Activated CD4-positive, alpha-beta memory T cell treated with anti-CD3 and anti-CD28 coated beads for 36 hours (primary cell): ENCODE results near the gene FKBP3. TPM values are rescaled to one million over a fixed set of nuclear protein-coding genes. Genes with fewer than 3 reads are reported as not detected.

Experiments used
- CTCF ChIA-PET: fragments of 350-600 bp; sonication (Branson Sonifier 250); formaldehyde crosslinking; loops from one replicate; lab custom pipeline; 2021; ENCODE audit warnings: antibody characterized with exemption, inconsistent platforms; lab: Charles Lee
- POLR2A ChIA-PET: fragments of 350-600 bp; sonication (Branson Sonifier 250); formaldehyde crosslinking; loops from one replicate; lab custom pipeline; 2021; ENCODE audit warnings: antibody characterized with exemption; lab: Charles Lee
- DNase-seq: peaks from one replicate; pipeline ENCODE4 v3.0.0-alpha.2; 2020
- H3K27ac Mint-ChIP-seq: one replicate; pipeline ENCODE4 v1.8.0; 2021; ENCODE audit warnings: mixed read lengths
- H3K27me3 Mint-ChIP-seq: one replicate; pipeline ENCODE4 v1.8.0; 2021; ENCODE audit warnings: mixed read lengths
- H3K36me3 Mint-ChIP-seq: one replicate; pipeline ENCODE4 v1.8.0; 2021; ENCODE audit warnings: mixed read lengths
- H3K4me1 Mint-ChIP-seq: one replicate; pipeline ENCODE4 v1.8.0; 2021; ENCODE audit warnings: low read depth, mixed read lengths
- H3K4me3 Mint-ChIP-seq: one replicate; pipeline ENCODE4 v1.8.0; 2021; ENCODE audit warnings: mild to moderate bottlenecking, mixed read lengths
- H3K9me3 Mint-ChIP-seq: one replicate; pipeline ENCODE4 v1.8.0; 2021; ENCODE audit warnings: mixed read lengths
- intact Hi-C: fragments of 100-400 bp; cut with micrococcal nuclease; formaldehyde crosslinking; loops from one replicate; pipeline ENCODE4 v1.15.1; 2023
- total RNA-seq, 2 experiments: library from RNA; stranded (reverse); gene quantifications; one replicate each; pipeline ENCODE4 v1.2.3, GENCODE V29; 2021

Gene FKBP3
- total RNA-seq, 2 experiments from 2014 or later = 71.2 to 72.4 TPM

DNA sequence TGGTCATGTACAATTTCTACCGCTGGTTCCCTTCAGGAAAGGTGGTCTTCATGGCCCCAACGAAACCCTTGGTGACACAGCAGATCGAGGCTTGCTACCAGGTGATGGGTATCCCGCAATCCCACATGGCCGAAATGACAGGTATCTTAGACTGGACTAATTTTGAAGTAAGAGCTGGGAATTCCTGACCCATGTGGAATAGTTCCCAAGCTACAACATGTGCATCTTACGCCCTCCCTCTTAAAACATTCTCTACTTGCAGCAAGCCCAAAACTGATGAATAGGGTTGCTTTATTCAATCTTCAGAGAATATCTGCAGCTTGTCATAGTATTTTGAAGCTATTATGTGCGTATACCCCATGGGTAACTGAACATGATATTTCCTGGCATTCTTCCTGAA lies 2.1 kb upstream of the FKBP3 start:
- peak overlapping the region; percentile 99 for H3K4me3 Mint-ChIP-seq
- DNase-seq = no peak
- peaks cover 29% of the 10 kb centered on the region for H3K4me1 Mint-ChIP-seq

GRCh38 chr14:45135659-45136395 lies 1.5 kb upstream of the FKBP3 start, which contains the start of gene FANCM:
Gene FANCM (plus strand): TSS chr14:45135930. CDS start chr14:45136032, 102 bp downstream.
- peak within 1 kb of the TSS; percentile 98 for H3K27ac Mint-ChIP-seq
- no peaks in the 10 kb centered on the region for H3K9me3 Mint-ChIP-seq
- ChIA-PET CTCF (interaction anchor here (0.7 to 2.1 kb wide), 8 partner anchors 23 to 222 kb away, joined by 3 to 15 read pairs (median 4); partner anchors contain the start of gene MIS18BP1), POLR2A (interaction anchor here (0.5 to 3.3 kb wide), 8 partner anchors 51 to 239 kb away, joined by 3 to 26 read pairs (median 4); partner anchors contain the start of genes KLHL28 and TOGARAM1)
- peak within 1 kb of the TSS; percentile 99 for H3K4me3 Mint-ChIP-seq
- peak; percentile 91 for DNase-seq
- no peaks in the 10 kb centered on the region for H3K27me3 Mint-ChIP-seq
- H3K36me3 Mint-ChIP-seq = peaks cover 3% of the 10 kb centered on the region
- intact Hi-C loops = no loop called here
- H3K4me1 Mint-ChIP-seq = peaks cover 29% of the 10 kb centered on the region

More for the DNA sequence above, 2.1 kb upstream of the FKBP3 start:
- Mint-ChIP-seq H3K27me3 (no peaks in the 10 kb centered on the region), H3K36me3 (peaks cover 3% of the 10 kb centered on the region), H3K9me3 (no peaks in the 10 kb centered on the region), H3K27ac (peak overlapping the region; percentile 98)
- CTCF ChIA-PET = interaction anchor here (1.1 to 2.1 kb wide), 7 partner anchors 23 to 223 kb away, joined by 3 to 15 read pairs (median 4); partner anchors contain the start of gene MIS18BP1
- intact Hi-C loops = no loop called here
- POLR2A ChIA-PET = interaction anchor here (0.5 to 3.3 kb wide), 7 partner anchors 52 to 239 kb away, joined by 3 to 26 read pairs (median 5); partner anchors contain the start of genes KLHL28 and TOGARAM1

GRCh38 chr14:45135156-45135555 lies 875 bp upstream of the FKBP3 start:
- Mint-ChIP-seq H3K27ac (peak overlapping the region; percentile 98), H3K9me3 (no peaks in the 10 kb centered on the region), H3K27me3 (no peaks in the 10 kb centered on the region), H3K36me3 (peaks cover 3% of the 10 kb centered on the region), H3K4me1 (peaks cover 29% of the 10 kb centered on the region), H3K4me3 (peak overlapping the region; percentile 99)
- intact Hi-C loops = no loop called here
- POLR2A ChIA-PET = interaction anchor here (0.9 to 3.3 kb wide), 3 partner anchors 117 to 238 kb away, joined by 3 to 26 read pairs (median 8); partner anchors contain the start of genes KLHL28 and TOGARAM1
- DNase-seq = no peak
- CTCF ChIA-PET = interaction anchor here (0.7 to 2.1 kb wide), 6 partner anchors 18 to 221 kb away, joined by 3 to 15 read pairs (median 4); partner anchors contain the start of genes KLHL28 and TOGARAM1

GRCh38 chr14:45133683-45134050 lies 614 bp downstream of the FKBP3 start:
- Mint-ChIP-seq H3K9me3 (no peaks in the 10 kb centered on the region), H3K4me1 (peaks cover 23% of the 10 kb centered on the region), H3K4me3 (peak overlapping the region; percentile 99), H3K36me3 (peaks cover 4% of the 10 kb centered on the region), H3K27ac (peak overlapping the region; percentile 98), H3K27me3 (no peaks in the 10 kb centered on the region)
- no peak for DNase-seq
- ChIA-PET POLR2A (interaction anchor here (0.7 to 3.3 kb wide), 4 partner anchors 17 to 171 kb away, joined by 3 to 26 read pairs (median 5); partner anchors contain the start of genes KLHL28, PRPF39 and TOGARAM1), CTCF (interaction anchor here (0.6 to 1.6 kb wide), 4 partner anchors 17 to 172 kb away, joined by 3 to 5 read pairs (median 4); partner anchors contain the start of genes KLHL28, MIS18BP1 and TOGARAM1)
- intact Hi-C loops = loop anchor here (1.0 kb wide), 7 partner anchors 19 to 236 kb away; partner anchors contain the start of genes MIS18BP1, PRPF39 and TOGARAM1

- ChIA-PET POLR2A (no interaction called here), CTCF (interaction anchor here (0.8 to 2.7 kb wide), 3 partner anchors 124 to 216 kb away, joined by 3 to 7 read pairs (median 7); partner anchors contain the start of gene MIS18BP1)
- peaks cover 20% of the 10 kb centered on the region for H3K36me3 Mint-ChIP-seq
- H3K4me3 Mint-ChIP-seq = no peak overlapping the region
- no peaks in the 10 kb centered on the region for H3K27me3 Mint-ChIP-seq
- intact Hi-C loops = no loop called here
- no peak overlapping the region for H3K27ac Mint-ChIP-seq
- H3K9me3 Mint-ChIP-seq = no peaks in the 10 kb centered on the region
- H3K4me1 Mint-ChIP-seq = peaks cover 13% of the 10 kb centered on the region
- DNase-seq = no peak
Measured at GRCh38 chr14:45128963-45129629, 5.2 kb downstream of the FKBP3 start.

DNA sequence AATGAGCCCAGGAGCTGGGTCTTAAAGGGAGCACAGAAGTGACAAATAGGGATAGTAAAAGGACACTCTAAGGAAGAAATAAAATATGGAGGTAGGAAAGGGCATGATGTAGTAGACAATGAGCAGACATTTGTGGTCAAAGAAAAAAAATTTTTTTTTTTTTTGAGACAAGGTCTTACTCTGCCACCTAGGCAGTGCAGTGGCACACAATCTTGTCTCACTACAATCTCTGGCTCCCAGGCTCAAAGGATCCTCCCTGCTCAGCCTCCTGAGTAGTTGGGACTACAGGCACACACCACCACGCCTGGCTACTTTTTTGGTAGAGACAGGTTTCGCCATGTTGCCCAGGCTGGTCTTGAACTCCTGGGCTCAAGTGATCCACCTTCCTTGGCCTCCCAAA lies 8.5 kb downstream of the FKBP3 start:
- Mint-ChIP-seq H3K4me3 (no peak overlapping the region), H3K36me3 (peaks cover 37% of the 10 kb centered on the region), H3K9me3 (no peaks in the 10 kb centered on the region), H3K4me1 (peaks cover 3% of the 10 kb centered on the region), H3K27ac (no peak overlapping the region), H3K27me3 (no peaks in the 10 kb centered on the region)
- intact Hi-C loops = no loop called here
- no peak for DNase-seq
- POLR2A ChIA-PET = no interaction called here
- CTCF ChIA-PET = no interaction called here

DNA sequence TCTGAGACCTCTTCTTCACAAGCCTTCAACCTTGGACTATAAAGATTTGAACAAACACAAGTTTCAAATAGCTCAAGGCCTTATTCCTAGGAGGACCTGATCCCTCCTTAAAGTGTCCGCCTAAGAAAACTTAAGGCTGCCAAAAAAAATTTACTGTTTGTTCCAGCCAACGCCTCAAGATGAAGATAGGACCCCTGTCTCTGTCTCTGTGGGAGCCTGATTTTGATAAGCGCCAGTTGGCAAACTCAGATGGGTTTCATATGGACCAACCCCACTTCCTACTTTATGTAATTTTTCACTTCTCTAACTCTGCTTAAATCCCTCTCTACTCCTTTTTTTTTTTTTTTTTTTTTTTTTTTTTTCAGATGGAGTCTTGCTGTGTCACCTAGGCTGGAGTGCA lies 11.0 kb downstream of the FKBP3 start:
- ChIA-PET POLR2A (no interaction called here), CTCF (interaction anchor here (0.6 to 1.6 kb wide), 2 partner anchors 8 to 100 kb away, joined by 3 to 5 read pairs; no protein-coding TSS in a partner anchor)
- intact Hi-C loops = no loop called here
- H3K27me3 Mint-ChIP-seq = no peaks in the 10 kb centered on the region
- peaks cover 44% of the 10 kb centered on the region for H3K36me3 Mint-ChIP-seq
- no peak overlapping the region for H3K4me3 Mint-ChIP-seq
- H3K27ac Mint-ChIP-seq = no peak overlapping the region
- DNase-seq = no peak
- no peaks in the 10 kb centered on the region for H3K9me3 Mint-ChIP-seq
- H3K4me1 Mint-ChIP-seq = peaks cover 3% of the 10 kb centered on the region

GRCh38 chr14:45120096-45120495 lies 14.2 kb downstream of the FKBP3 start:
- POLR2A ChIA-PET = no interaction called here
- CTCF ChIA-PET = no interaction called here
- Mint-ChIP-seq H3K36me3 (peaks cover 46% of the 10 kb centered on the region), H3K4me1 (peaks cover 5% of the 10 kb centered on the region), H3K4me3 (no peak overlapping the region), H3K27ac (no peak overlapping the region), H3K27me3 (no peaks in the 10 kb centered on the region), H3K9me3 (no peaks in the 10 kb centered on the region)
- no peak for DNase-seq
- intact Hi-C loops = no loop called here

GRCh38 chr14:45118594-45118993 lies 15.7 kb downstream of the FKBP3 start:
- no peak for DNase-seq
- Mint-ChIP-seq H3K27me3 (no peaks in the 10 kb centered on the region), H3K4me3 (no peak overlapping the region), H3K36me3 (peaks cover 43% of the 10 kb centered on the region), H3K9me3 (no peaks in the 10 kb centered on the region), H3K4me1 (peaks cover 15% of the 10 kb centered on the region), H3K27ac (no peak overlapping the region)
- POLR2A ChIA-PET = no interaction called here
- intact Hi-C loops = no loop called here
- CTCF ChIA-PET = no interaction called here

DNA sequence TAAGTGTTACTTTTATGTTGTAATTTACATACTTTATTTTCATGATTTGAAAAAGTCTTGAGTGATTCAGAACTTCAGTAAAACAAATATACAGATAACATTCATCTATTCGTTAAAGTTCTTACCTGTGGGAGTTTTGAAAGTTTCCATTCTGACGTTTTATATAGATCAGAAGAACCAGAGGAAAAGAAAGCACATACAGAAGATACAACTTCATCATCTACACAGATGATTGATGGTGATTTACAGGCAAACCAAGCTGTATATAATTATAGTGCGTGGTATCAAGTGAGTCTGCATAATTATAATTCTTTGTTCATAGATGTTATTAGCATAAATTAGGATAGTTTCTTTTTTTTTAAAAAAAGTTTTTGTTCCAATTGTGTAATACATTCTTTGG lies 20.0 kb downstream of the FKBP3 start:
- peaks cover 34% of the 10 kb centered on the region for H3K36me3 Mint-ChIP-seq
- intact Hi-C loops = loop anchor here (1.0 kb wide), 5 partner anchors 20 to 184 kb away; partner anchors contain the start of genes FKBP3, KLHL28 and MIS18BP1
- H3K27me3 Mint-ChIP-seq = no peaks in the 10 kb centered on the region
- no peaks in the 10 kb centered on the region for H3K9me3 Mint-ChIP-seq
- H3K27ac Mint-ChIP-seq = peak overlapping the region; percentile 66
- no peak overlapping the region for H3K4me3 Mint-ChIP-seq
- ChIA-PET POLR2A (interaction anchor here (2.6 kb wide), 1 partner anchor 152 kb away, joined by 8 read pairs; the partner anchor contains the start of genes KLHL28 and TOGARAM1), CTCF (interaction anchor here (1.9 kb wide), 1 partner anchor 9 kb away, joined by 5 read pairs; no protein-coding TSS in a partner anchor)
- H3K4me1 Mint-ChIP-seq = peaks cover 30% of the 10 kb centered on the region
- DNase-seq = no peak
